GM12865 (cell line): ENCODE data around the gene BAZ2B.
A peak's percentile ranks its signal among the peaks of the same experiment; 100 is the strongest.

Source experiments
- DNase-seq: peaks from one replicate; pipeline ENCODE4 v3.0.0; 2010; ENCODE audit warnings: low read depth
- H3K4me3 ChIP-seq: 2 replicates; pipeline ENCODE4 v1.5.1; 2011; ENCODE audit warnings: mild to moderate bottlenecking, low read depth, low read length, control low read depth
- TF ChIP-seq, protein P1 (sequence below): IDR thresholded peaks from 2 replicates; pipeline ENCODE4 v1.5.1; 2011; ENCODE audit warnings: low read length, control low read depth, low read depth, inconsistent platforms; ENCODE audit not compliant: insufficient read depth; ENCODE audit errors: missing control alignments

Gene BAZ2B

DNA sequence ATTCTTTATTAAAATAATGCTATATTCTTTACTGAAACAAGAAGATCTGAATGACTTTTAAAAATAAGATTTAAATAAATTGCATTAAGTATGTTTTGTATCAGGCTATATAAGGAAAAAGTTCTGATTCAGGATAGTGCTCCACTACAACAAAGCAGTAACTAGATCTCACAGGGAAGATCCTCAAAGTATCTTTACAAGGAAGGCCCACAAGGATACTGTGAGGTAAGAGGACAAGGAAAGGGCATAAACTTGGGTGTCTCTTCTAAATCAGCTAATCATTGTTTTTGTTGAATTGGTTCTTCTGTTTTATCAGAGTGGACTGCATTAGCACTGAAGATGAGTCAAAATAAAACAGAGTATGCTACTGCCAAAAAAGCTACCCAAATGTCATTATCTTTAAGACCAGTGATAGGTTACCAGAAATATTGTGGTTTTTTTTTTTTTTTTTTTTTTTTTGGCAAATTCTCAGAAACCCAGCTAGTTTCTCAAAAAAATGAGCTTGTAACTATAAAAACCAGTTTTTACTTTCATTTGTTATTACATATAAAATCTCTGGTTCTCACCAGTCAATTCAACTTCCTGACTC lies 160.9 kb downstream of the BAZ2B start:
- DNase-seq = peak; percentile 2
- TF ChIP-seq, protein P1, sequence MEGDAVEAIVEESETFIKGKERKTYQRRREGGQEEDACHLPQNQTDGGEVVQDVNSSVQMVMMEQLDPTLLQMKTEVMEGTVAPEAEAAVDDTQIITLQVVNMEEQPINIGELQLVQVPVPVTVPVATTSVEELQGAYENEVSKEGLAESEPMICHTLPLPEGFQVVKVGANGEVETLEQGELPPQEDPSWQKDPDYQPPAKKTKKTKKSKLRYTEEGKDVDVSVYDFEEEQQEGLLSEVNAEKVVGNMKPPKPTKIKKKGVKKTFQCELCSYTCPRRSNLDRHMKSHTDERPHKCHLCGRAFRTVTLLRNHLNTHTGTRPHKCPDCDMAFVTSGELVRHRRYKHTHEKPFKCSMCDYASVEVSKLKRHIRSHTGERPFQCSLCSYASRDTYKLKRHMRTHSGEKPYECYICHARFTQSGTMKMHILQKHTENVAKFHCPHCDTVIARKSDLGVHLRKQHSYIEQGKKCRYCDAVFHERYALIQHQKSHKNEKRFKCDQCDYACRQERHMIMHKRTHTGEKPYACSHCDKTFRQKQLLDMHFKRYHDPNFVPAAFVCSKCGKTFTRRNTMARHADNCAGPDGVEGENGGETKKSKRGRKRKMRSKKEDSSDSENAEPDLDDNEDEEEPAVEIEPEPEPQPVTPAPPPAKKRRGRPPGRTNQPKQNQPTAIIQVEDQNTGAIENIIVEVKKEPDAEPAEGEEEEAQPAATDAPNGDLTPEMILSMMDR = no peak

DNA sequence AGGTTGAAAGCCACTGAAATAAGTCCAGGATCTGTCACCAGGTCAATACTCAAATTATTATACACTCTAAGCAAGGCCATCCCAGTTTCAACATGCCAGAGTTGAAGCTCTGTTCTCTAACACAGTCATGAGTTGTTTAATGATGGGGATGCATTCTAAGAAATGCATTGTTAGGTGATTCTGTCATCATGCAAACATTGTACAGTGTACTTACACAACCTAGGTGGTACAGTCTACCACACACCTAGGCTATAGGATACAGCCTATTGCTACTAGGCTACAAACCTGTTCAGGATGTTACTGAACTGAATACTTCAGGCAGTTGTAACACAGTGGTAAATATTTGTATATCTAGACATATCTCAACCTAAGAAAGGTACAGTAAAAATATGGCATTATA lies 162.2 kb downstream of the BAZ2B start:
- no peak overlapping the region for H3K4me3 ChIP-seq
- TF ChIP-seq, protein P1 = no peak
- DNase-seq = no peak

More for the DNA sequence above, 160.9 kb downstream of the BAZ2B start:
- no peak overlapping the region for H3K4me3 ChIP-seq

DNA sequence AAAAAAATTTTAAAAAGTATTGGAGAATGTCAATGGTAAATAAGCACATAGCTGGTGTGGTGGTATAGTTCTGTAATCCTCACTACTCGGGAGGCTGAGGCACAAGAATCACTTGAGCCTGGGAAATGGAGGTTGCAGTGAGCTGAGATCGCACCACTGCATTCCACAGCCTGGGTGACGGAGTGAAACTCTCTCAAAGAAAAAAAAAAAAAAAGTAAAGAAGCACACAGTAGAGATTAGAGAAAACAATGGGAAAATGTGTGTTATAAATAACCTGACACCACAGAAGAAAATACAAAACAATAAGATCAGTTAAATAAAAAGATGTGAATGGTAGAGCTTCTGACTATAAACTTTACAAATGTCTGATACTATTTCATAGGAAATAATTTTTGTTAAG lies 166.2 kb downstream of the BAZ2B start:
- no peak for DNase-seq
- no peak overlapping the region for H3K4me3 ChIP-seq
- TF ChIP-seq, protein P1 = no peak

DNA sequence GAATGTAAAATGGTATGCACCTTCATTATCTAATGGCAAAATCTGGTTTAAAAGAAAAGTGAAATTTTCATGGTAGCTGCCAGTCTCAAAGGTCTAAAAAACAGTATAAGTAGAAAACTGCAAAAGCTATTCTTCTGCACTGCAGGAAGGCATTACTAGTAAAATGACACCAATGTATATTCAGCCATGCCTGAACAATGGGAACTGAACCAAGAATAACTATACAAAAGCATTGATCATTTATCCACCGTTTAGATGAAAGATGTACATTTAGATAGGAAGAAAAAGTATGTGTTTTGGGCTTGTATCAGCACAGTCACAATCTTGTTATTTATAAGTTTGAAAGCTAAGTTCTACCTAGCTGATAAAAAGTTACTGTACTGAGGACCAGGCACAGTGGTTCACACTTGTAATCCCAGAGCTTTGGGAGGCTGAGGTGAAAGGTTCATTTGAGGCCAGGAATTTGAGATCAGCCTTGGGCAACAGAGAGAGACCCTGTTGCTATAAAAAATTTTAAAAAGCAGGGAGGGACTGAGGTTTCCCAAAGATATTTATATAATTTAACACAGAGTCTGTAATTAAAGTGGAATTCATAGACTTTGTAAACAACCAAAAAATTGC lies 166.7 kb downstream of the BAZ2B start:
- H3K4me3 ChIP-seq = no peak overlapping the region
- no peak for DNase-seq
- TF ChIP-seq, protein P1 = no peak

DNA sequence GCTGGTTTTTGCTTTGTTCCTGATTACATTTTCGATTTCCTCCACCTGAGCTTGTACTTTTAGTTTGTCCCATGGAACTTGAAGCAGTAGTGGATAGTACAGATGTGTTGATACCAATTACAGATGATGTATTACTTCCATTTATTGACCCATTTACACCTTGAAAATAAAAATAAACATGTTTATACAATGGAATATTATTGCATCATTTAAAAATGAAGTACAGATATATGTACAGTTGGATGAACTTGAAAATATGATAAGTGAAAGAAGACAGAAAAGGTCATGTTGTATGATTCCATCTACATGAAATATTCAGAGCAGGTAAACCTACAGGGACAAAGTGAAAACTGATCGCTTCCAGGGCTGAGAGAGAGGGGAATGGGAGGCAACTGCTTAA lies 169.5 kb downstream of the BAZ2B start:
- H3K4me3 ChIP-seq = no peak overlapping the region
- no peak for DNase-seq
- TF ChIP-seq, protein P1 = no peak

DNA sequence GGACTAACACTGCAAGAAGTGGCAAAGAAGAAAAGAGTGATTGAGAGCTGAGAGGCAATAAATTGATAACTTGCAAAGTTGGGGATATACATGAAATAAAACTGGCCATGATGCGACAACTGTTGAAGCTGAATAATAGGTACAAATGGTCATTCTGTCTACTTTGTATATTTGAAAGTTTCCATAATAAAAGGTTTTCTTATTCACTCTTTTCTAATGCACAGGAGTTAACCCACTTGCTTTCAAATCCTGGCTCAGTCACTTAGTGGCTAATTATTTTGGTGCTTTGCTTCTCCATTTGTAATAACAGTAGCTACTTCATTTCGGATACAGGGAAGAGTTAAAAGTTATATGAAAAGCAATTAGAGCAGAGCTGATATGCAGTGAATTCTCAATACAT lies 170.1 kb downstream of the BAZ2B start:
- DNase-seq = no peak
- H3K4me3 ChIP-seq = no peak overlapping the region
- TF ChIP-seq, protein P1 = no peak

DNA sequence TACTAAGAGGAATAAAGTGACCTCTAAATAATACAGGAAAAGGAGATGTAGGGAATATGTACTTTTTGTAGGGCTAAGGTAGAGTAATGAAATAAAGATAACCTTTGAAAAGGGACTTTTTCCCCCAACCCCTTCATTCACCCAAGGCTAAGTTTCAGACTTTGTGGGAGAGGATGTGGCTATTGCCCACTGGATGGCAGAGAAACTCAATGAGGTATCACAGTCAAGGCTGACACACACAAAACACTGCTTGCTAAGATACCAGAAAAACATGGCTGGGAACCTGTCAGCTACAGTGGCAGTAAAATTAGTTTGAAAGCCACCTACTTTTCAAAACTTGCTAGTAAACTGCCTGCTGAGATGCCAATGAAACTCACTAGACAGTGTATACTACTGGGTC lies 171.0 kb downstream of the BAZ2B start:
- peak; percentile 41 for DNase-seq
- TF ChIP-seq, protein P1 = no peak
- H3K4me3 ChIP-seq = no peak overlapping the region
